ENCODE measurements around the gene TCAIM.
A peak's percentile ranks its signal among the peaks of the same experiment; 100 is the strongest.
"Not testable (repeated sequence)": the region's sequence is repeated elsewhere in the genome, so short reads cannot be mapped to it uniquely, and the experiment has no call there.

TCAIM gene

GRCh38 chr3:44343421-44343820, 4.9 kb downstream of the TCAIM start:
- H3K4me3 ChIP-seq (ENCODE audit: low read depth, low read length): no peak overlapping the region
- TF ChIP-seq MYC (IDR thresholded peaks at IDR 0.05; ENCODE audit: low read depth, low read length) (no peak), POLR2A (IDR thresholded peaks at IDR 0.05; ENCODE audit: extremely low read depth, insufficient read length) (no peak)
- TF ChIP-seq, protein P1, sequence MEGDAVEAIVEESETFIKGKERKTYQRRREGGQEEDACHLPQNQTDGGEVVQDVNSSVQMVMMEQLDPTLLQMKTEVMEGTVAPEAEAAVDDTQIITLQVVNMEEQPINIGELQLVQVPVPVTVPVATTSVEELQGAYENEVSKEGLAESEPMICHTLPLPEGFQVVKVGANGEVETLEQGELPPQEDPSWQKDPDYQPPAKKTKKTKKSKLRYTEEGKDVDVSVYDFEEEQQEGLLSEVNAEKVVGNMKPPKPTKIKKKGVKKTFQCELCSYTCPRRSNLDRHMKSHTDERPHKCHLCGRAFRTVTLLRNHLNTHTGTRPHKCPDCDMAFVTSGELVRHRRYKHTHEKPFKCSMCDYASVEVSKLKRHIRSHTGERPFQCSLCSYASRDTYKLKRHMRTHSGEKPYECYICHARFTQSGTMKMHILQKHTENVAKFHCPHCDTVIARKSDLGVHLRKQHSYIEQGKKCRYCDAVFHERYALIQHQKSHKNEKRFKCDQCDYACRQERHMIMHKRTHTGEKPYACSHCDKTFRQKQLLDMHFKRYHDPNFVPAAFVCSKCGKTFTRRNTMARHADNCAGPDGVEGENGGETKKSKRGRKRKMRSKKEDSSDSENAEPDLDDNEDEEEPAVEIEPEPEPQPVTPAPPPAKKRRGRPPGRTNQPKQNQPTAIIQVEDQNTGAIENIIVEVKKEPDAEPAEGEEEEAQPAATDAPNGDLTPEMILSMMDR (IDR thresholded peaks at IDR 0.05; ENCODE audit: low read depth, low read length): no peak
- TF ChIP-seq, protein P2, sequence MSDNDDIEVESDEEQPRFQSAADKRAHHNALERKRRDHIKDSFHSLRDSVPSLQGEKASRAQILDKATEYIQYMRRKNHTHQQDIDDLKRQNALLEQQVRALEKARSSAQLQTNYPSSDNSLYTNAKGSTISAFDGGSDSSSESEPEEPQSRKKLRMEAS (IDR thresholded peaks at IDR 0.05; ENCODE audit: low read depth, low read length): no peak
- no peak for DNase-seq (ENCODE audit: low read depth)

DNA sequence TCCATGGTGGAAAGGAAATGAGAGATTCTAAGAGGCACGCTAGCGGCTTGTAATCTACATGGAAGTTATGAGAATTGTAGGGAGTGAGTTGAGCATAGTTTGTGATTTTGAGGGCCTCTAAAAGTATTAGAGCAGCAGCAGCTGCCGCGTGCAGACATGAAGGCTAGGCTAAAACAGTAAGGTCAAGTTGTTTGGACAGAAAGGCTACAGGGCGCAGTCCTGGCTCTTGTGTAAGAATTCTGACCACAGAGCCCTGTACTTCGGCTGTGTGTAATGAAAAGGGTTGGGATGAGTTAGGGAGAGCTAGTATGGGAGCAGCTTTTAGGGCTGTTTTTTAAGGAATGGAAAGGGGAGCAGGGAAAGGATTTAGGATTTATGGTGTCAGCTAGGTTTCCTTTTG, 8.0 kb downstream of the TCAIM start:
- H3K4me3 ChIP-seq (ENCODE audit: low read depth, low read length); DNase-seq (ENCODE audit: low read depth): not testable (repeated sequence)

DNA sequence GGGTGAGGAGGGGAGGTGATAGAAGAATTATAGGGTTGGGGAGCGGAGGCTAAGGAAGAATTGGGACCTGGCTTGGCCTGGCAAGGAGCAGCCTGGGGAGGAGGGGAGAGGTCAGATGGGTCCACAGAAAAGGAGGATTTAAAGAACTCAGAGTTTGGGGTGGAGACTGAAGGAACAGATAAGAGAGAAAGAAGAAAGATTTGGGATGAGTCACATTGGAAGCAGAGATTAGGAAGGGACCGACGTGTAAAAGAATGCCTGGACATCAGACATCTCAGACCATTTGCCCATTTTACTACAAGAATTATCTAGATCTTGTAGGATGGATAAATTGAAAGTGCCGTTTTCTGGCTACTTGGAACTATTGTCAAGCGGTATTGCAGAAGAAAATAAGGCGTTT, 10.4 kb downstream of the TCAIM start:
- no peak overlapping the region for H3K4me3 ChIP-seq (ENCODE audit: low read depth, low read length)
- TF ChIP-seq, protein P1 (IDR thresholded peaks at IDR 0.05; ENCODE audit: low read depth, low read length): no peak
- no peak for TF ChIP-seq POLR2A (IDR thresholded peaks at IDR 0.05; ENCODE audit: extremely low read depth, insufficient read length)
- TF ChIP-seq MYC (IDR thresholded peaks at IDR 0.05; ENCODE audit: low read depth, low read length): no peak
- TF ChIP-seq, protein P2 (IDR thresholded peaks at IDR 0.05; ENCODE audit: low read depth, low read length): no peak
- no peak for DNase-seq (ENCODE audit: low read depth)

DNA sequence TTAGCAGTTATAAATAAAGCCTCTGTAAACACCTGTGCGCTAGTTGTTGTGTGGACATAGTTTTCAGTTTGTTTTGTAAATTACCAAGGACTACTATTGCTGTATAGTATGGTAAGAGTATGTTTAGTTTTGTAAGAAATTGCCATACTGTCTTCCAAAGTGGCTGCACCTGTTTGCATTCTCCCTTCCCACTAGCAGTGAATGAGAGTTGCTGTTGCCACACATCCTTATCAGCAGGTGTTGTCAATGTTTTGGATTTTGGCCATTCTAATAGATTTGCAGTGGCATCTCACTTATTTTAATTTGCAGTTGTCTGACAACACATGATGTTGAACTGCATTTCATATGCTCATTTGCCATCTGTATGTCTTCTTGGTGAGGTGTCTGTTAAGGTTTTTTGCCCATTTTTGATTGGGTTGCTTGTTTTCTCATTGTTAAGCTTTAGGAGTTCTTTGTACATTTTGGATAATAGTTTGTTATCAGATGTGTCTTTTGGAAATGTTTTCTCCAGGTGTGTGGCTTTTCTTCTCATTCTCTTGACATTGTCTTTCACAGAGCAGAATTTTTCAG, 14.9 kb downstream of the TCAIM start:
- no peak for DNase-seq (ENCODE audit: low read depth)
- no peak overlapping the region for H3K4me3 ChIP-seq (ENCODE audit: low read depth, low read length)
- TF ChIP-seq MYC (IDR thresholded peaks at IDR 0.05; ENCODE audit: low read depth, low read length) (no peak), POLR2A (IDR thresholded peaks at IDR 0.05; ENCODE audit: extremely low read depth, insufficient read length) (no peak)
- TF ChIP-seq, protein P2 (IDR thresholded peaks at IDR 0.05; ENCODE audit: low read depth, low read length): no peak

DNA sequence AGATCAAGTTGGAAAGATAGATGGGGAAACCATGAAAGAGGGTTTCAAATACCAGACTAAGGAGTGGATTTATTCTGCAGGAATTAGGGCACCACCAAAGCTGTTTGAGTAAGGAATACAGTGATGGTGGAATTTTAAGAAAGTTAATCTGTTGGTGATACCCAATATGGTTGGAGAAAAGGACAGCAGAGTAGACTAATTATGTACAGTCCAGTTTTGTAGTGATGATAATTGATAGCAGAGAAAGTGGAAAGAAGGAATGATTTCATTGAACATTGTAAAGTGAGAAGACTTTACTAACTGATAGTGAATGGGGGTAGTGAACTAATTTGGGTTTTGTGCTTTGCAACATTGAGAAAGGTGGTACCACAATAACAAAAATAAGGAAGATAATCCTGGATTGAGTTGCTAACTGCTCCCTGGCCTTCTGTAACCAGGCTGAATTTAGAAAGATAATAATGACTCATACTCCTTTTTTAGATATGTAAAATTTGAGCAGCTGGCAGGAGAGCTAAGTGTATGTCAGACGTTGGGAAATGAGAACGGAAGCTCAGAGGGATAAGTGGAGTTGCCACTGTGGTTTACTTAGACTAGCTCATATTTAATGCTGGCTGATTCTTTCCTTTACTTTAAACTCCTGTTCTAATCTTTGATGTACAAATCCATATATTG, 16.9 kb downstream of the TCAIM start:
- DNase-seq (ENCODE audit: low read depth): peak; percentile 80
- no peak overlapping the region for H3K4me3 ChIP-seq (ENCODE audit: low read depth, low read length)
- TF ChIP-seq, protein P2 (IDR thresholded peaks at IDR 0.05; ENCODE audit: low read depth, low read length): no peak
- TF ChIP-seq POLR2A (IDR thresholded peaks at IDR 0.05; ENCODE audit: extremely low read depth, insufficient read length): no peak
- TF ChIP-seq, protein P1 (IDR thresholded peaks at IDR 0.05; ENCODE audit: low read depth, low read length): no peak
- no peak for TF ChIP-seq MYC (IDR thresholded peaks at IDR 0.05; ENCODE audit: low read depth, low read length)

DNA sequence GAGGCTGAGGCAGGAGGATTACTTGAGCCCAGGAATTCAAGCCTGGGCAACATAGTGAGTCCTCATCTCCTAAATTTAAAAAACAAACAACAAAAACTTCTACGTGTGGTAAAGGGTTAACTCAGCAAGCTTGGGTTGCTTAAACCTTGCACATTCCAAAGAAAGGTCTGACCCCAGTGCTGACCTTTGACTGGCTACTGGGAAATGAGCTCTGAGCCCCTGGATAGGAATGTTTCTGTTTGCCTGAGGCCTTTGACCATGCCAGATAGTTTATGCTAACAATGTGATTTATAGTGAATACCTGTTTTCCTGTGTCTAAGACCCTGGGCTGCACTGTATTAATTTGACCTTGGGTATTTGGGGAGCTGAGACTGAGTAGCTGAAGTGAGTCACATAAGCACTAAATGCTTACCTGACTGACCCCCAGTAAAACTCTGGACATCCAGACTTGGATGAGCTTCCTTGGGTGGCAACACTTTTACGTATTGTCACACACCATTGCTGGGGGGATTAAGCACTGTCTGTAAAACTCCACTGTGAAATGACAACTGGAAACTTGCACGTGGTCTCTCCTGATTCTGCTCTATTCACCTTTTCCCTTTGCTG, 20.7 kb downstream of the TCAIM start:
- TF ChIP-seq, protein P2 (IDR thresholded peaks at IDR 0.05; ENCODE audit: low read depth, low read length): no peak
- TF ChIP-seq, protein P1 (IDR thresholded peaks at IDR 0.05; ENCODE audit: low read depth, low read length): no peak
- TF ChIP-seq MYC (IDR thresholded peaks at IDR 0.05; ENCODE audit: low read depth, low read length) (no peak), POLR2A (IDR thresholded peaks at IDR 0.05; ENCODE audit: extremely low read depth, insufficient read length) (no peak)
- DNase-seq (ENCODE audit: low read depth): no peak
- no peak overlapping the region for H3K4me3 ChIP-seq (ENCODE audit: low read depth, low read length)
